GM18517 (cell line): Measurements from ENCODE around the gene RASA2.
A peak's percentile ranks its signal among the peaks of the same experiment; 100 is the strongest.
"Not testable (repeated sequence)": the region's sequence is repeated elsewhere in the genome, so short reads cannot be mapped to it uniquely, and the experiment has no call there.

Experiments
- ATAC-seq: cut with Tn5 transposase; IDR thresholded peaks from one replicate; pipeline ENCODE4 v1.9.1; 2021; ENCODE audit warnings: mild to moderate bottlenecking, moderate library complexity; ENCODE audit not compliant: unreplicated experiment

RASA2 gene

GRCh38 chr3:141493184-141493583, 6.4 kb downstream of the RASA2 start:
- no peak for ATAC-seq

GRCh38 chr3:141497589-141497988, 10.8 kb downstream of the RASA2 start:
- ATAC-seq = not testable (repeated sequence)

- ATAC-seq = peak; percentile 99
Measured at GRCh38 chr3:141498598-141499223, 11.9 kb downstream of the RASA2 start.

- ATAC-seq = no peak
Measured at GRCh38 chr3:141499284-141499683, 12.5 kb downstream of the RASA2 start.

- no peak for ATAC-seq
Measured at GRCh38 chr3:141499965-141500364, 13.1 kb downstream of the RASA2 start.

- ATAC-seq = no peak
Measured at GRCh38 chr3:141500397-141500796, 13.6 kb downstream of the RASA2 start.

GRCh38 chr3:141505166-141505565, 18.3 kb downstream of the RASA2 start:
- no peak for ATAC-seq

GRCh38 chr3:141506071-141506470, 19.2 kb downstream of the RASA2 start:
- no peak for ATAC-seq

- ATAC-seq = no peak
Measured at GRCh38 chr3:141507392-141508066, 20.7 kb downstream of the RASA2 start.

- ATAC-seq = no peak
Measured at GRCh38 chr3:141508067-141508436, 21.2 kb downstream of the RASA2 start.

GRCh38 chr3:141511361-141511760, 24.5 kb downstream of the RASA2 start:
- ATAC-seq = no peak

GRCh38 chr3:141514382-141514781, 27.6 kb downstream of the RASA2 start:
- no peak for ATAC-seq

GRCh38 chr3:141519587-141519986, 32.8 kb downstream of the RASA2 start:
- ATAC-seq = no peak

GRCh38 chr3:141521781-141522180, 35.0 kb downstream of the RASA2 start:
- no peak for ATAC-seq

- no peak for ATAC-seq
Measured at GRCh38 chr3:141523615-141524375, 37.0 kb downstream of the RASA2 start.

- no peak for ATAC-seq
Measured at GRCh38 chr3:141524988-141525387, 38.2 kb downstream of the RASA2 start.

- no peak for ATAC-seq
Measured at GRCh38 chr3:141525814-141526213, 39.0 kb downstream of the RASA2 start.

- no peak for ATAC-seq
Measured at GRCh38 chr3:141526709-141527108, 39.9 kb downstream of the RASA2 start.

GRCh38 chr3:141528800-141529199, 42.0 kb downstream of the RASA2 start:
- no peak for ATAC-seq

GRCh38 chr3:141529256-141529655, 42.4 kb downstream of the RASA2 start:
- no peak for ATAC-seq

- no peak for ATAC-seq
Measured at GRCh38 chr3:141529717-141530414, 43.0 kb downstream of the RASA2 start.

- no peak for ATAC-seq
Measured at GRCh38 chr3:141530415-141530768, 43.6 kb downstream of the RASA2 start.
